Measurements from ENCODE around the gene DLX4. TPM values are rescaled to one million over a fixed set of nuclear protein-coding genes. Genes with fewer than 3 reads are reported as not detected.

The DLX4 gene
- total and polyA plus RNA-seq, 4 donors, result 0.45 to 2.2 (median 0.72) TPM

GRCh38 chr17:49959183-49959935, 9.6 kb upstream of the DLX4 start:
- Histone ChIP-seq H3K27me3 (ENCODE audit: control insufficient read depth in 3 of 3, insufficient read depth in 3 of 3, low read length in 2 of 3) (peaks cover 0 to 34% (median 24%) of the 10 kb centered on the region in 3 donors), H3K36me3 (ENCODE audit: control insufficient read depth in 4 of 4, insufficient read depth in 4 of 4, low read length in 4 of 4) (no peaks in the 10 kb centered on the region), H3K27ac (ENCODE audit: low read depth in 1 of 2, low read length in 1 of 2) (no peak overlapping the region), H3K4me3 (no peak overlapping the region), H3K9ac (ENCODE audit: insufficient read depth in 1 of 2, low read length in 2 of 2) (no peak overlapping the region), H3K9me3 (ENCODE audit: control insufficient read depth in 4 of 4, insufficient read depth in 3 of 4, low read length in 3 of 4) (peaks cover 0 to 4% (median 0%) of the 10 kb centered on the region in 4 donors), H3K4me1 (ENCODE audit: control insufficient read depth in 5 of 5, insufficient read depth in 5 of 5, low read length in 5 of 5) (peaks cover 0 to 8% (median 4%) of the 10 kb centered on the region in 5 donors)
- no peak for DNase-seq
- 69 to 72% methylated on average over 8 of the region's 8 CpGs for WGBS, 2 donors
- TF ChIP-seq, protein P1, sequence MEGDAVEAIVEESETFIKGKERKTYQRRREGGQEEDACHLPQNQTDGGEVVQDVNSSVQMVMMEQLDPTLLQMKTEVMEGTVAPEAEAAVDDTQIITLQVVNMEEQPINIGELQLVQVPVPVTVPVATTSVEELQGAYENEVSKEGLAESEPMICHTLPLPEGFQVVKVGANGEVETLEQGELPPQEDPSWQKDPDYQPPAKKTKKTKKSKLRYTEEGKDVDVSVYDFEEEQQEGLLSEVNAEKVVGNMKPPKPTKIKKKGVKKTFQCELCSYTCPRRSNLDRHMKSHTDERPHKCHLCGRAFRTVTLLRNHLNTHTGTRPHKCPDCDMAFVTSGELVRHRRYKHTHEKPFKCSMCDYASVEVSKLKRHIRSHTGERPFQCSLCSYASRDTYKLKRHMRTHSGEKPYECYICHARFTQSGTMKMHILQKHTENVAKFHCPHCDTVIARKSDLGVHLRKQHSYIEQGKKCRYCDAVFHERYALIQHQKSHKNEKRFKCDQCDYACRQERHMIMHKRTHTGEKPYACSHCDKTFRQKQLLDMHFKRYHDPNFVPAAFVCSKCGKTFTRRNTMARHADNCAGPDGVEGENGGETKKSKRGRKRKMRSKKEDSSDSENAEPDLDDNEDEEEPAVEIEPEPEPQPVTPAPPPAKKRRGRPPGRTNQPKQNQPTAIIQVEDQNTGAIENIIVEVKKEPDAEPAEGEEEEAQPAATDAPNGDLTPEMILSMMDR (IDR thresholded peaks at IDR 0.05; ENCODE audit: control extremely low read depth, extremely low read depth), result no peak
- no peak for ATAC-seq (ENCODE audit: insufficient read depth, low FRiP score)

DNA sequence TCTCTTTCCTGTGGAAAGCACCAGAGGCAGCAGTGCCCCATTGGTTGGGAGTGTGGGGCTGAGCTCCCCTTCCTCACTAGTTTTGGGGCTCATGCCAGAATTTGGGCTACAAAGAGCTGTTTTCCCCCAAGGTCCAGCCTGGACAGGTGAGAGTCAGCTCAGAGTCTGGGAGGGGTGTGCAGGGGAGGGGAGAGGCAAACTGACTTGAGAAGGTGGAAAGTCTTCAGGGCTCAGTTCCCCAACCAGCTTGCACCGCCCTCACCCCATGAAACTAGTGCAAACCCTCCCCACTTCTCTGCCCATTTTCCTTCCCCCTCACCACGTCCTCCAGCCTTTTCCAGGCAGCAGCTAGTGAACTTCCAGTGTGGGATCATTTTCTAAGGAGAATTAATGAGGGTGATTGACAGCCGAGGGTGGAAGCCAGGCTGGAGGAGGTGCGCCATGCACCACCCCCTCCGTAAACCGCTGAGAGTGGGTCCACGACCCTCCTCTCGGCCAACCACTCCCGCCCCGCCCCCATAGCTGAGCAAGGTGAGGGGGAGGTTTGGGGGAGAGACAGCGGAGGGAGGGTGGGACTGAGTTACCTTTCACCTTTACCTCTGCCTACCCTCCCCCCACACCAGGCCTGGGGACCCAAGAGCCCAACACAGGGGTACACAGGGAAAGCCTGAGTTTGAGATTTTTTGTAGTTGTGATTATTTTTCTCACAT, 6.2 kb upstream of the DLX4 start:
- Histone ChIP-seq H3K36me3 (ENCODE audit: control insufficient read depth in 4 of 4, insufficient read depth in 4 of 4, low read length in 4 of 4) (no peaks in the 10 kb centered on the region), H3K9me3 (ENCODE audit: control insufficient read depth in 4 of 4, insufficient read depth in 3 of 4, low read length in 3 of 4) (peaks cover 0 to 6% (median 0%) of the 10 kb centered on the region in 4 donors), H3K4me1 (ENCODE audit: control insufficient read depth in 5 of 5, insufficient read depth in 5 of 5, low read length in 5 of 5) (peaks cover 0 to 11% (median 7%) of the 10 kb centered on the region in 5 donors), H3K27ac (ENCODE audit: low read depth in 1 of 2, low read length in 1 of 2) (no peak overlapping the region), H3K27me3 (ENCODE audit: control insufficient read depth in 3 of 3, insufficient read depth in 3 of 3, low read length in 2 of 3) (peaks cover 0 to 66% (median 58%) of the 10 kb centered on the region in 3 donors), H3K9ac (ENCODE audit: insufficient read depth in 1 of 2, low read length in 2 of 2) (no peak overlapping the region), H3K4me3 (no peak overlapping the region)
- WGBS, 2 donors, result 10 to 16% methylated on average over 11 of the region's 11 CpGs
- TF ChIP-seq, protein P1 (IDR thresholded peaks at IDR 0.05; ENCODE audit: control extremely low read depth, extremely low read depth), result no peak
- ATAC-seq (ENCODE audit: insufficient read depth, low FRiP score) (no peak), DNase-seq (no peak)

DNA sequence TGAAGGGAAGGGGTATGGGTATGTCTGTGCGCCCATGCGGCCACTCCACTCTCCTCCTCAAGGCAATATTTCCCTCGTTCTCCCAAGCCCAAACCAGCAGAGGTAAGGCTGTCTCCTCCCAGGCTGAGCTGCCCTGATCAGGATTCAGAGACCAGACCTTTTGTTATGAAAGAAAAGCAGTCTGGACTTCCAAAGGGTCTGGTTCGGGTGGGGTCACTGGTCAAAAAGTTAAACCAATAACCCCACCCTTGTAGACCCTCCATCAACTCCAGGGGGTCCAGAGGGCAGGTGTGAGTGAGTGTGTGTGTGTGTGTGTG, 5.7 kb upstream of the DLX4 start:
- Histone ChIP-seq H3K27me3 (ENCODE audit: control insufficient read depth in 3 of 3, insufficient read depth in 3 of 3, low read length in 2 of 3) (peaks cover 0 to 71% (median 63%) of the 10 kb centered on the region in 3 donors), H3K4me3 (no peak overlapping the region), H3K36me3 (ENCODE audit: control insufficient read depth in 4 of 4, insufficient read depth in 4 of 4, low read length in 4 of 4) (no peaks in the 10 kb centered on the region), H3K9ac (ENCODE audit: insufficient read depth in 1 of 2, low read length in 2 of 2) (no peak overlapping the region), H3K4me1 (ENCODE audit: control insufficient read depth in 5 of 5, insufficient read depth in 5 of 5, low read length in 5 of 5) (peaks cover 0 to 13% (median 10%) of the 10 kb centered on the region in 5 donors), H3K27ac (ENCODE audit: low read depth in 1 of 2, low read length in 1 of 2) (no peak overlapping the region), H3K9me3 (ENCODE audit: control insufficient read depth in 4 of 4, insufficient read depth in 3 of 4, low read length in 3 of 4) (peaks cover 0 to 6% (median 0%) of the 10 kb centered on the region in 4 donors)
- ATAC-seq (ENCODE audit: insufficient read depth, low FRiP score) (no peak), DNase-seq (no peak)
- TF ChIP-seq, protein P1 (IDR thresholded peaks at IDR 0.05; ENCODE audit: control extremely low read depth, extremely low read depth), result no peak
- WGBS, 2 donors, result 32% methylated on average over 4 of the region's 4 CpGs

Data from lung (tissue), 12 donors.